SW480 (cell line): ENCODE measurements around the gene TMSB10.

Source experiments
- DNase-seq: peaks from one replicate; pipeline ENCODE4 v3.0.0-alpha.2; 2016; ENCODE audit warnings: low spot score

TMSB10 gene

DNA sequence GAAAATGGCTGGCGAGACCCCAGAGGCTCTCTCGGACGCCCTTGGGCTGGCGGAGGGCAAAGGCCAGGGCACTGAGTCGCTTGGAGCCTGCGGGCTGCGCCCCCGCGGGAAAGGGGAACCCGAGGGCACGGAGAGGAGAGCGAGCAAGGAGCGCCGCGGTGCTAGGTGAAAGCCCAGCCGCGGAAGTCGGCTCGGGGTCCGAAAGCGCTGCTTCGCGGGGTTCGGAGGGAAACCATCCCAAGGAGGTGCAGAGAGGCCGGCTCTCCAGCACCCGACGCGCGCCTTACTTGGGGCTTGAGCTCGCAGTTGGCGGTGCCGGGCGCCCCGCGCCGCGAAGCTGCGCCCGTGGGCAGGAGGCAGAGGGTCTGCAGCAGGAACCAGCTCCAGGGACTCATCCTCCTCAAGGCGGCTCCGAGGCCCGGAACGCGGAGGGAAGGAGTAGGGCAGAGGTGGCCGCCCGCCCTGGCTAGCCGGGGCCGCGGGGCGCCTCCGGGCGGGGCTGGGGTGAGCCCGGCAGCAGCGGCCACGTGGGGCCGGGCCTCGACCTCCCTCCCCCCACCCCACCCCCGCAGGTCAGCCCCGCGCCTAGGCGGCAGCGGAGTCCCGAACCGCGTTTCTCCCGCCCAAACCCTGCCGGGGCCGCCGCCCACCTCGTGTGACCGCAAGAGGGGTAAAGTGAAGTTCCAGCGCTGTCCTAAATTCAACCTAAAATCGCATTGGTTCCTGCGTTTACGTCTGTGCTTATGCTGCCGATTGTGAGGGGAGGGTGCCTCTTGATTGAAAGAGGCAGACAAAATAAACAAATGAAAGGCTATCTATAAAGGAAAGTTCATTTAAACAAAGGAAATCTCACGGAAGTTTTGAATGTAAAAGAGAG lies 24.6 kb upstream of the TMSB10 start, which contains the start of gene TRABD2A:
TRABD2A (minus strand) TSS at position 440 of the 877 bp plus-strand sequence; CDS start at position 395, 45 bp downstream.
- DNase-seq: peak; percentile 51

DNA sequence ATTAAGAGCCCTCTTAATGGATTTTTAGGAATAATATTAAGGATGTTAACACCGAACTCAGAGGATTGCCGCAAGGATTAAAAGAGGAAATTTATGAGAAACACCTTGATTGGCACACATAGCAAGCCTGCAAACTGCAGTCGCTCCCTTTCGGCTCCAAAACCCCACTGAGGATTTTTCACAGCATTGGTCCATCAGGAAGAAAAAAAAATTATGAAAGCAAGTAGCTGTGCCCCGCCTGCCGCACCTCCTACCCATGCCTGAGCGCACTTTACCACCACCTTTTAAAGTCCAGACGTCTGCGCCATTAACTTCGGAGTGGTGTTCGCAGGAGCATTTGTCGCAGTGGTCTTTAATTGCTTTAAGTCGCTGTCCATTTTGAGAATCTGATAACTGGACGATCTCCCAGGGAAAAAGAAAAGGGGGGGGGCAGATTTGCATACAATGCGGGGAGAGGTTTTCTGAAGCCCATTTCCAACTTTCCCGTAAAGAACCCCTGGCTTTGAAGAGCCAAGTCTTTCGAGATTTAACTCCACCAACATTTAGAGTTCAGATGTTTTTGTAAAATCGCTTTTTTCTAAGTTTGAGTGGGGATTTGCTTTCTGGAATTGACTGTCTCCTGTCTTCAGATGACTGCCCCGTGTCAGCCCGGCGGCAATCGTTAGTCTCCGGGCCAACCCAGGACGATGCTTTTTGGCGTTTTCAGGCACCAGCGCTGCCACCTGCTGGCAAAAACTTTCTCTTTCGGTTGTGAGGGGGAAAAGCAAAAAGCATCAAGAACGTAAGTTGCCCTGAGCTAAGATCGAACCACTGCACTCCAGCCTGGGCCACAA lies 23.7 kb upstream of the TMSB10 start:
- DNase-seq: peak; percentile 87

DNA sequence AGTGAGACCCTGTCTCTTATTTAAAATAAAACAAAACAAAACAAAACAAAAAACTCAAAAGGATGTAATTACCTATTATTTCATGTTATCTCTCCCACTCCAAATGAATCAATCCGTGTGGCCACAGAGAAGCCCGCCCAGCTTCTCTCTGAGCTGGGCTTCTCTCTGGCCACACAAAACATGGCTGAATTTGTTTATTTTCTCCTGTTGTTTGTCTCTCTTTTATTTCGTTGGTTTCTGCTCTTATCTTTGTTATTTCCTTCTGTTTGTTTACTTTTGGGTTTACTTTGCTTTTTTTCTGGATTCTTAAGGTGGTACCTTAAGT lies 23.1 kb upstream of the TMSB10 start:
- no peak for DNase-seq

DNA sequence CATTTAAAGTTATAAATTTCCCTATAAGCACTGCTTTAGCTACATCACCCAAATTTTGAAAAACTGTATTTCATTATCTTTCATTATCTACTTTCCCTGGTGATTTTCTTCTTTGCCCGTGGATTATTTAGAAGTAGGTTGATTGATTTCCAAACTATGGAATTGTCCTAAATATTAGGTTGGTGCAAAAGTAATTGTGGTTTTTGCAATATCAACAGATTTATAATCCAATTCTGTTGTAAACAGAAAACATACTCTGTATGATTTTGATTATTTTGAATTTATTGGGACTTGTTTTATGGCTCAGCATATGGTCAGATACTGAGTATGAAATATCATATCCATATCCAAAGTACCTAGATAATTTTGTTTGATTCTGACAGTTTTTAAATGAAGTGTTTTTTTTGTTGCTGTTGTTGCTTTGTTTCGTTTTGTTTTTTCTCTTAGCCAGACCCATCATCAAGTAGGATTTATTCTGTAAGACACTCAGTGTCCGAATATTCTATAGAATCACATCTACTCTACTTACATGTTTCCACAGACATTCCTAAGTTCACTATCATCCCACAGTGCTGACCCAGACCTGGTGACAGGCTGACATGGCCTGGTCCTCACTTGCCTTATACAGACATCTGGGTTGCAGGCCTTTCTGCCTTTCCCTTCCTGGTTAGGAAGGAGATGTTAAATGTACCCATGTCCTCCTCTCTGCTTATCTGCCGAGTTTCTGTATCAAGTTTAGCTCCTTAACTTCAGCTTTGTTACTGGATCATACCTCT lies 22.5 kb upstream of the TMSB10 start:
- no peak for DNase-seq

DNA sequence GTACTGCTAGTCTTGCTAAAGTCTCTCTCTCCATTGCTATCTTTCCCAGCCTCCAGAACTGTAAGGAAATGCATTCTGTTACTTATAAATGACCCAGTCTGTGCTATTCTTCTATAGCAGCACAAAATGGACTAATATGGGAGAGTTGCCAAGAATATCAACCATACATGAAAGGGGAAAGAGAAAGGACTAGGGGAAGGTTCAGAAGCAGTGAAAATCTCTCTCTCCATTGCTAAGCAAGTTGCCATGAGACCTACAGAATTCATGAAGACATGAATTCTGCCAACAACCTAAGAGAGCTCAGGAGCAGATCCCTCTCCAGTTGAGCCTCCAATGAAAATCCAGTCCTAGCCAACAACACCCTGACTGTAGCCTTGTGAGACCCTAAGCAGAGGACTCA lies 21.0 kb upstream of the TMSB10 start:
- DNase-seq: no peak

DNA sequence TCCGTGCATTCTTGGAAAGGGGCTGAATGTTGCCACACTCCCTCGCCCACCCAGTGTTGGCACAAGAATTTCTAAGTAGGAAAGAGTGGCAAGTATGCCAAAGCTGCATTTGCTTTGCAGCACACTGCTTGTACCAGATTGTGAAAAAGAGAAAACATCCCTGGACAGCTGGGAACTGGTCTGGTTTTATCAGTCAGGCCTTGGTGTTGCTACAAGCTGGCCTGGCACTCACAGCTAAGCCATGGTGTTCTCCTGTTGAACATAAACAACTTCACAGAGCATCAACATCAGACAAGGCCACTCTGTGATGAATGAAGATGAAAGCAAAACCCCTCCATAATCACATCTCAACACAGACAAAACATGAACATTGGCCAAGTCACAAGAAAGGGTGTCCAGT lies 20.3 kb upstream of the TMSB10 start:
- no peak for DNase-seq

- DNase-seq: no peak
Observed at GRCh38 chr2:84886791-84887190, 18.7 kb upstream of the TMSB10 start.

DNA sequence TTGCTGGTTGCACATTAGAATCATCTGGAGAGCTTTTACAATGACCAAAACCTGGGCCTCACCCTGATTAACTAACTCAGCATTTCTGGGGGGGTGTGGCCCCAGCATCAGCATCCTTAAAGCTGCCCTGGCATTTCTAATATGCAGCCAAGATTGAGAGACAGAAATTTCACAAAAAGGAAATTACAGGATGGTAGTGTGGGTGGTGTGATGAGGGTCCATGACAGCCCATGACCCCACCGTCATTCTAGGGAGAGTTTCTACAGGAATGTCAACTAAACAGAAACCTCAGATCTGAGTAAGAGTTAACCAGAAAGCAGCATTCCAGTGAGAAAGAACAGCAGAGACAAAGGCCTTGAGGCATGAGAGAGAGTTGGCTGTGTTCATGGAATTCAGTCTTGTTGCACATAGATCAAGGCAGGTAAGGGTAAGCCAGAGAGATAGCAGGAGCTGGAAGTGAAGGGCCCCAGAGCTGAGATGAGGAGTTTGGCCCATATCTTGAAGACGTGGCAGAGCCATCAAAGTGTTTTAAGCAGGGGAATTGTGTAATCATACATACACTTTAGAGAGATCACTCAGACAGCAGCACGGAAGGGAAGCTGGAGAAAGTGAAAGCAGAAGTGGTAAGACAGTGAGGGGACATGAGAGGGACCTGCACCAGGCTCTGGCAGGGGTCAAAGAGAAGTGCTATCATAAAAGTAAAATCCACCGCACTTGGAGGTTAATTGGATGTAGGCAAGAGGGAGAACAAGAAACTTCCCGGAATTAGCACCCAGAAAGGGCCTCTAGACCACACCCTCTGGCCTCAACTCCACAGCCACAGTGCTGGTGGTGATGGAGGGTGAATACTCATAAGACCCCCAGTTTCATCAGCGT lies 16.8 kb upstream of the TMSB10 start:
- peak; percentile 60 for DNase-seq

- DNase-seq: no peak
Observed at GRCh38 chr2:84889332-84889731, 16.1 kb upstream of the TMSB10 start.

GRCh38 chr2:84891355-84892010 lies 14.0 kb upstream of the TMSB10 start:
- DNase-seq: no peak

GRCh38 chr2:84894131-84894586 lies 11.3 kb upstream of the TMSB10 start:
- DNase-seq: no peak

DNA sequence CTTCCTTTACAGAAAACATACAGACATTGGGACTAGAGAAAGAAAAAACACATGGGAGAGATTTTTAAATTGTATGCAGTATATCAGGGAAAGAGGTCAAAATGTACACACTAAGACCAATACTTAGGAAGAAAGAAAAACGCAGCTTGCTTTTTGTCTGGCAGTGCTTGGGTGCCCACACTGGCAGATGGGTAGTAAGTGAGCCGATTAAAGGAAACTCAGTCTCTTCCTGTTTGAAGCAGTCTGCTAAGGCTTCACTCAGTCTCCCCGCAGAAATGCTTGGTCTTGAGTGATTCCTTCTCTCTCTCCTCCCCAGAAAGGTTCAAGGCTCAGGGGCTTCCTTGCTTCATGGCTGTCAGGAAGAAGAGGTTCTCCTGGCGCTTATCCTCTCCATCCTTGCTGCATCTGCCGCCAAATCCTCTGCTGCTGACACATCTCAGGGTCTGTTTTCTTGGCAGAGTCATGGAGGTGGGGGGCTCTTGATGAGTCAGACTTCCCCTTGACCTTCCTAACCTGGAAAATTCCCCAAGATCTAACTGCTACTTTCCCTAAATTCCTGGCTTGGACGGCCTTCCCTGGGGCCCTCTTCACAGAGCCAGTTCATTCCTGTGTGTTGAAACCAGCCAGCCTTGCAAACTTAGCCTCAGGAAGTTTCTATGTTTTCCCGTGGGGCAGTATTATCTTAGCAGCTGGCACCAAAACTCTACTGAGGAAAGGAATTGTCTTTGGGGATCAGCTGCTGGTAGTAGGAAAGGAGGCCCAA lies 10.5 kb upstream of the TMSB10 start:
- DNase-seq: no peak

DNA sequence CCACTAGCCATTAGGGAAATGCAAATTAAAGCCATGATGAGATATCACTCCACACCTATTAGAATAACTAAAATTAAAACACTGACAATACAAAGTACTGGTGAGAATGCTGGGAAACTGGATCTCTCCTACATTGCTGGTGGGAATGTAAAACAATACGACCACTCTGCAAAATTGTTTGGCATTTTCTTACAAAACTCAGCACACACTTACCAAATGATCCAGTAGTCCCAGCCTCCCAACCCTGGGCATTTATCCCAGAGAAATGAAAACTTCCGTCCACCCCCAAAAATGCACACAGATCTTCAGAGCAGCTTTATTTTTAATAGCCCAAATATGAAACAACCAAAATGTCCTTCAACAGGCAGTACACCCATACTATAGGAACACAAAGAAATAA lies 8.9 kb upstream of the TMSB10 start:
- DNase-seq: no peak

DNA sequence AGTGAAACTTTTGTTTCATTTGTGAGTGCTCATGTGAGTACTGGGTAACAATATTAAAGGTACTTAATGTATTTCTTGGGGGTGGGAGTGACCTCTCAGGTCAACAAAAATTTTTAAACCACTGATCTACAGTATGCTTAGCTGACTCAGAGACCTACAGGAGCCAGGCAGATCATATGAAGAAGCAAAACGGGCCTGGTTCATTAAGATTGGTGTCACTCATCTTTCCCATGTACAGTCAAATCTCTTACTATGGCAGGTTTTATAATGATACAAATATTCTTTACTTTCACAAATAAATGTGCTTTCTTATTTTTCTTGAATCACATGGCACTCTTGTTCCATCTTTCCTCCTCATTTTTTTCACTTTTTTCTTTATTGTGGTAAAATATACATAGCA lies 7.7 kb upstream of the TMSB10 start:
- DNase-seq: no peak

- DNase-seq: no peak
Observed at GRCh38 chr2:84899304-84900204, 5.9 kb upstream of the TMSB10 start.

GRCh38 chr2:84900971-84901370 lies 4.5 kb upstream of the TMSB10 start:
- DNase-seq: no peak

DNA sequence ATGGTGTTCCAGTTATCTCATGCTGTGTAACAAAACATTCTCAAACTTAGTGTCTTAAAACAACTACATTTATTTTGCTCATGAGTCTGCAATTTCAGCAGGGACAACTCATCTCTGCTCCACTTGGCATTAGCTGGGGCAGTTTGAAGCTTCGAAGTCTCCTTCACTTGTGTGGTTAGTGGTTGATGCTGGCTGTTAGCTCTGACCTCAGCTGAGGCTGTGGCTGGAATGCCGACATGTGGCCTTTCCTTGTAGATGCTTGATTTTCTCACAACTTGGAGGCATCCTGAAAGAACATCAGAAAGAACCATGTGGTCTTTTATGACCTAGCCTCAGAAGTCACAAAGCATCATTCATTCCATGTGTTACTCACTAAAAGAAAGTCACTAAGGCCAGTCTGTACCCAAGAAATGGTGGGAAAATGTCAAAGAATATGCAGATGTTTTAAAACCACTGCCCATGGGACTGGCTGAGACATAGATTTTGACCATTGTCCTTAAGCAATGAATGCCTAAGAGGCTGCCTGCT lies 3.8 kb upstream of the TMSB10 start:
- DNase-seq: no peak

- DNase-seq: no peak
Observed at GRCh38 chr2:84902526-84902925, 2.9 kb upstream of the TMSB10 start.

DNA sequence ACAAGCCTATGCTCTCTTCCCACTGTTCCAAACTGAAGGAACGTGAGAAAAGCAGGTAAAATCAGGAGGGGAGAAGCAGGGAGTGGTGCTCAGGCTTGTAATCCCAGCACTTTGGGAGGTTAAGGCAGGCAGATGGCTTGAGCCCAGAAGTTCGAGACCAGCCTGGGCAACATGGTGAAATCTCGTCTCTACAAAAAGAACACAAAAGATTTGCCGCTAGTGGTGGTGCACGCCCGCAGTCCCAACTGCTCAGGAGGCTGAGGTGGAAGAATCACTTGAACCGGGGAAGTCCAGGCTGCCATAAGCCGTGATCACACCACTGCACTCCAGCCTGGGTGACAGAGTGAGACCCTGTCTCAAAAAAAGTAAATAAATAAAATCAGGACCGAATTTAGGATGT lies 1.3 kb upstream of the TMSB10 start:
- DNase-seq: no peak
